RWPE1 (cell line): ENCODE data around the gene RNU4-1.
"Not testable (repeated sequence)": the region's sequence is repeated elsewhere in the genome, so short reads cannot be mapped to it uniquely, and the experiment has no call there.

Experiments
- CTCF ChIA-PET: fragments of 350-600 bp; sonication (Branson Sonifier 250); formaldehyde crosslinking; extraction: SDS; loops from one replicate; lab custom pipeline; 2021; lab: Yijun Ruan, JAX
- POLR2A ChIA-PET: fragments of 400-600 bp; formaldehyde crosslinking; extraction: SDS; loops from one replicate; lab custom pipeline; 2020; ENCODE audit warnings: antibody characterized with exemption; ENCODE audit not compliant: low non-redundant PET; lab: Yijun Ruan, JAX
- DNase-seq: peaks from one replicate; pipeline ENCODE4 v3.0.0; 2012; ENCODE audit warnings: low spot score
- H3K27ac ChIP-seq: fragments of 450-650 bp; 2 replicates; pipeline ENCODE4 v1.5.1; 2017
- CTCF ChIP-seq: fragments of 450-650 bp; conservative IDR thresholded peaks from 2 replicates; pipeline ENCODE4 v1.5.1; 2017; ENCODE audit warnings: low read depth, mild to moderate bottlenecking

Gene RNU4-1

GRCh38 chr12:120257041-120257821 is 35.8 kb downstream of the RNU4-1 start:
- CTCF ChIA-PET: interaction anchor here (0.8 to 1.5 kb wide), 6 partner anchors 8 to 28 kb away, joined by 3 to 11 read pairs (median 4); partner anchors contain the start of gene PXN
- no peak for TF ChIP-seq CTCF
- DNase-seq: peak; percentile 75
- POLR2A ChIA-PET: interaction anchor here (0.8 kb wide), 1 partner anchor 9 kb away, joined by 3 read pairs; no protein-coding TSS in a partner anchor
- H3K27ac ChIP-seq: peak overlapping the region; percentile 96

- DNase-seq: no peak
- H3K27ac ChIP-seq: peak overlapping the region; percentile 48; the same call in 1 of the 2 replicates
- POLR2A ChIA-PET: no interaction called here
- CTCF ChIA-PET: interaction anchor here (1.0 to 1.3 kb wide), 2 partner anchors 27 kb away, joined by 4 read pairs; no protein-coding TSS in a partner anchor
- no peak for TF ChIP-seq CTCF
Observed at GRCh38 chr12:120254809-120255208, 38.2 kb downstream of the RNU4-1 start.

GRCh38 chr12:120253313-120253712 is 39.7 kb downstream of the RNU4-1 start:
- H3K27ac ChIP-seq: peak overlapping the region; percentile 74
- DNase-seq, POLR2A ChIA-PET: not testable (repeated sequence)
- CTCF ChIA-PET: interaction anchor here (0.6 kb wide), 1 partner anchor 249 kb away, joined by 3 read pairs; no protein-coding TSS in a partner anchor

- no peak for DNase-seq
- H3K27ac ChIP-seq: peak overlapping the region; percentile 74
- CTCF ChIA-PET: no interaction called here
- no peak for TF ChIP-seq CTCF
- POLR2A ChIA-PET: no interaction called here
Observed at GRCh38 chr12:120252071-120252906, 40.7 kb downstream of the RNU4-1 start.

- POLR2A ChIA-PET, CTCF ChIA-PET, DNase-seq: not testable (repeated sequence)
- peak overlapping the region; percentile 91 for H3K27ac ChIP-seq
Observed at GRCh38 chr12:120251364-120252070, 41.5 kb downstream of the RNU4-1 start.

- TF ChIP-seq CTCF: no peak
- POLR2A ChIA-PET: no interaction called here
- H3K27ac ChIP-seq: peak overlapping the region; percentile 91
- no peak for DNase-seq
- CTCF ChIA-PET: interaction anchor here (0.6 to 0.9 kb wide), 2 partner anchors 21 to 1049 kb away, joined by 3 to 4 read pairs; no protein-coding TSS in a partner anchor
Observed at GRCh38 chr12:120249875-120250795, 42.9 kb downstream of the RNU4-1 start.
